HUDEP-2 (cell line): ENCODE data around the gene SBF2.

Experiments used
- DNase-seq, 76 experiments: peaks; one replicate each; lab custom pipeline; 2025; ENCODE audit not compliant: unreplicated experiment in 76 of 76; lab: John Stamatoyannopoulos, UW

The SBF2 gene

GRCh38 chr11:10293423-10294289 lies at the start of gene SBF2:
Gene SBF2 (minus strand): TSS chr11:10294219. CDS start chr11:10294069, 150 bp downstream.
- DNase-seq: peak in 40 of 76 experiments; percentile 1 to 64 (median 35)

GRCh38 chr11:10338287-10338686 lies 44.3 kb upstream of the SBF2 start:
- no peak for DNase-seq

DNA sequence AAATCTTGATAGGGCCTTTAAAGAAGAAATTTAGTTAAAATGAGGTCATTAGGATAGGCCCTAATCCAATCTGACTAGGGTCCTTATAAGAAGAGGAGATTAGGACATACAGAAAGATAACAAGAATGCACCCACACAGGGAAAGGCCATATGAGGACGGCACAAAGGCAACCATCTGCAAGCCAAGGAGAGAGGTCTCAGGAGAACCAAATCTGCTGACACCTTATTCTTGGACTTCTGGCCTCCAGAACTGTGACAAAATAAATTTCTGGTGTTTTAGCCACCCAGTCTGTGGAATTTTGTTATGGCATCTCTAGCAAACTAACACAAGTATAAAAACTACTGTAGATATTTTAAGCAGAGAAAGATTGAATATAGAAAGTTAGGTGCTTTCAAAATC lies 39.5 kb upstream of the SBF2 start:
- DNase-seq: no peak

DNA sequence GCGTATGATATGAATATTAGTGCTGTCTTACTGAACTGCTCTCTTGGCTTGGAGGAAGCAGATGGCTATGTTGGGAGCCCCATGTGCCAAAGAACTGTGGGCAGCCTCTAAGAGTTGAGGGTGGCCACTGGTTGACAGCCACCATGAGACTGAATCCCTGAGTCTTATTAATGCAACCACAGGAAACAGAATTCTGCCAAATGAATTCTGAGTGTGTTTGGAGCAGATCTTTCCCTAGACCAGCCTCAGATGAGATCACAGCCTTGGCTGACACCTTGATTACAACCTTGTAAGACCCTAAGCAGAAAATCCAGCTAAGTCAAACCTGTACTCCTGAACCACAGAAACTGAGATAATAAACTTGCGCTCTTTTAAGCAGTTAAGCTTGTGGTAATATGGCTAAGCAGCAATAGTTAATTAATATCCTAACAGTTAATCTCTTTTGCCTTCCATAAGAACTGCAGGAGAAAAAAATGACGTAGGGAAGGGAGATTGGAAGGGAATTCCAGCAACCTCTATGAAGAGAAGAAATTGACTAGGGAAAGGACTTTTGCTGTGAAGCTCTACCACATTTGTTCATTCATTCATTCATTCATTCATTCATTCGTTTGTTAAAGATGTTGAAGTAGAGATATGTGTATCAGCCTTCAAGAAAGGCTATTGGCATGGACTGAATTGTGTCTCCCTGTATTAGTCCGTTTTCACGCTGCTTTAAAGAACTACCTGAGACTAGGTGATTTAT lies 37.7 kb upstream of the SBF2 start:
- no peak for DNase-seq

DNA sequence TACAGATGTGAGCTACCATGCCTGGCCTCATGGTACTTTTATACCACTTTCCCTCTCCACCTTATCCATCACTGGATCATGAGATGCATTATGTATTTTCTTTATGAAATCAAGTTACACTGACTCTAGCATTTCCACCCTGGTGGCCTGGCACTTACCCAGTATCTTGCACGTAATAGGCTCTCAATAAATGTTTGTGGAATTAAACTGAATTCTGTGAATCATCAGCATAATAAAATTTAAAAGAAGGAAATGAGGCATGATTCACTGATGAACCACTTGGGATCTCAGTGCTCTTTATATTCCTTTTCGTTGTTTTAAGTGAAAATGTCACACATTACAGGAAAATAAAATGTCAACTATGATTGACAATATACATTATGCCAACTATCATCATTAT lies 35.9 kb upstream of the SBF2 start:
- DNase-seq: no peak

DNA sequence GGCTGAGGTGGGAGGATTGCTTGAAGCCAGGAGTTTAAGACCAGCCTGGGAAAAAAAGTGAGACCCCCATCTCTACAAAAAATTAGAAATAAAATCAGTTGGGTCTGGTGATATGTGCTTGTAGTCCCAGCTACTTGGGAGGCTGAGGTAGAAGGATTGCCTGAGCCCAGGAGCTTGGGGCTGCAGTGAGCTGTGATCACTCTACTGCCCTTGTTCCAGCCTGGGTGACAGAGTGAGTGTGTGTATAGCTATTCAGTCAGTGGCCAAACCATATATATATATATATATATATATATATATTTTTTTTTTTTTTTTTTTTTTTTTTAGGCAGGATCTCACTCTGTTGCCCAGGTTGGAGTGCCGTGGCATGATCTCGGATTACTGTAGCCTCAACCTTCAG lies 35.3 kb upstream of the SBF2 start:
- DNase-seq: no peak

GRCh38 chr11:10328314-10329098 lies 34.5 kb upstream of the SBF2 start:
- no peak for DNase-seq

- DNase-seq: no peak
Observed at GRCh38 chr11:10327254-10327653, 33.2 kb upstream of the SBF2 start.

GRCh38 chr11:10326012-10326964 lies 32.3 kb upstream of the SBF2 start:
- DNase-seq: no peak

- no peak for DNase-seq
Observed at GRCh38 chr11:10325277-10326011, 31.4 kb upstream of the SBF2 start.

- DNase-seq: no peak
Observed at GRCh38 chr11:10324474-10324873, 30.5 kb upstream of the SBF2 start.

DNA sequence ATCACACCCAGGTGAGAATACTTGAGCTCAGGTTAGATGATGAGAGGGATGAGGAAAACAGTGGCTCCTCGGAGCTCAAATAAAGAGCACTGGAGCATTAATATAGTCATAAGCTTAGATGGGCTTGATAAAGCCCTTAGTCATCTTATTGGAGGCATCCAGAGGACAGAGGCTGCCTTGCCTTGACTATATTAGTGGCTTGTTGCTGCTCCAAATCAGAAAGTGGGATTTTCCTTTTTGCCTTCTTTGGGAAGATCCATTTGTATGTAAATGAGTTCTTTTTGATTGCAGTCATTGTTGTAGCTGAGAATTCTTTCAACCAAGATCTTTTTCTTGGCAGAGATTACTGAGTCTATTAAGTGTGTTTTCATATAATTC lies 29.8 kb upstream of the SBF2 start:
- no peak for DNase-seq

DNA sequence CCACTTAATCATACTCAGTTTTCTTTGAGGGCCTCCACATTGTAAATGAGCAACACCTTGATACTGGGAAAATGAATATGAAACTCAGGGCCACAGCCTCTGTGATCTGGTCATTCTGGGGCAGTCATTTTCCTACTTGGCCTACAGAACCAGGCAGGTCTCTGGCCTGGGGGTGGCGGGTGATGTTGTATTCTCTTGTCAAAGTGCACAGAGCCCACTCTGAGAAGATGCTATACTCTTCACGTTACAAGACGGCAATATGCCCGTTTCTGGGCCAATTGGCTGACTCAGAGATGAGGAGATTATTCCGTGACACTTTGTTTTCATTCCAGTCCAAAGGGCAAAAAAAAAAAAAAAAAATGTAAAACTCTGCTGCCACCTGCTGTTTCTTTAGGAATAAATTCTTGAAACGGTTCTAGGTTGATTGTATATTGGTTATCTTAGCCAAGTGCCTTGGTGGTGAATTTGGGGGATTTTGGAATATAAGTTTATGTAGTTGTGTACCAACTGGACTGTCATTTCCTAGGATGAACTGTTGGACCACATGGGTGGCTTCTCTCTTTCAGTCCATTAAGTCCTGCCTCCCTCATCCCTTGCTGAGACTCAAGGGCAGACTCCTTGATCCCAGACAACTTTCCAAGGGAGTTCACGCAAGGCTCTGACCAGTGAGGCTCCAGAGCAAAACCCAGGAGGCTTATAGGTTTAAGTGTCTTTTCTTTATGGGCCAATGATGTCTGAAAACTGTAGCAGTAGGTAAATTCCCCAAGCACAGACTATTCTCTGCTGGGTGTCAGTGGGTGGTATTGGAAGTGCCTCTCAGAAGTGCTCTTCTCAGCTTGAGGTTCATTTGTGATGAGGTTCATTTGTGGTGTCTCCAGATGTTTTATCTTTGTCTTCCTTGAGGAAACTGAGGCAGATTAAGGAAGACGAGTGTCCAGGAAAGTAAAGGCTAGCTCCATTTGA lies 29.1 kb upstream of the SBF2 start:
- peak in 39 of 76 experiments; percentile 2 to 72 (median 42) for DNase-seq

- no peak for DNase-seq
Observed at GRCh38 chr11:10322401-10322800, 28.4 kb upstream of the SBF2 start.

- no peak for DNase-seq
Observed at GRCh38 chr11:10320736-10321465, 26.9 kb upstream of the SBF2 start.

- DNase-seq: peak in 4 of 76 experiments; percentile 7 to 38 (median 15)
Observed at GRCh38 chr11:10319702-10320558, 25.9 kb upstream of the SBF2 start.

DNA sequence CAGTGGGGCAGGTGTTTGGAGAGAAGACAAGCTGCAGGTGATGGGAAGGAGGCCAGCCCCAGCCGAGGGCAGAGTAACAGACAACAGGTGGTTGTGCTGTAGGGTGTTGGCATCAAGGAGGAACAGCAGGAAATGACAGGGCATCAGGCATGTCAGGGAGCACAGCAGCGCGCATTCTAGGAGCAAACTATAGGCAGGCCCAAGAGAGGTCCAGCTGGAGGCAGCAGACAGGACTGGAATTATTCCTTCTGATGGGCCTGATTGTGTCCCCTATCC lies 24.4 kb upstream of the SBF2 start:
- no peak for DNase-seq
